NCI-H526 treated with DMSO at 0.1 percent for 48 hours (cell line): Measurements from ENCODE around the gene PZP.
"Not testable (repeated sequence)": the region's sequence is repeated elsewhere in the genome, so short reads cannot be mapped to it uniquely, and the experiment has no call there.

Experiments
- DNase-seq: peaks from one replicate; lab custom pipeline; 2025; lab: John Stamatoyannopoulos, UW

PZP gene

DNA sequence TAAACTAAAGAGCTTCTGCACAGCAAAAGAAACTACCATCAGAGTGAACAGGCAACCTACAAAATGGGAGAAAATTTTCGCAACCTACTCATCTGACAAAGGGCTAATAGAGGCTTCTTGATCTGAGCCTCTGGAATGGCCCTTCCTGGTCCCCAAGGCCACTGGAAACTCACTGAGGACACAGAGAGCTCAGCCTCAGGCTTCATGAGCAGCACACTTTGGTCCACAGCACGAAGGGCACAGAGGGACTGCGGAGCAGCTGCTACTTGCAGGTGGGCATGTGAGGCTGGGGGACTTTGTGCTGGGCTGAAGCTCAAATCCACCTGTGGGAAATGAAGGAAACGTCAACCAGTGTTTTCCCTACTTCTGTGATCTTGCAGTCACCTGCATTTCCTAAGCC, 27.4 kb downstream of the PZP start:
- DNase-seq = no peak

DNA sequence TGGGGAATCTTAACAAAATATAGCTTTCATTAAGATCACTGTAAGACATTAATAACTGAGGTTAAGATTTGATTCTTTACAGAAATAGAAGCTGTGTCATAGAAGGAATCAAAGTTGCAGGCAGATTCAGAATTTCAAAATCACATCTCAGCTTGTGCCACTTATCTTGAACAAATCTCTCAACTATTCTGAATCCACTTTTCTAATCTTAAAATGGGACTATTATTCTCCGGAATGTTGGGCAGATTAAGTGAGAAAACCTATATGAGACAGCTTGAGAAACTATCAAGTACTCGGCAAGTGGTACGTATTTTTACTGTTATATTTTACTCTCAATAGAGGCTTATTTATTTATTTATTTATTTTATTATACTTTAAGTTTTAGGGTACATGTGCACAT, 28.4 kb downstream of the PZP start:
- DNase-seq = no peak

DNA sequence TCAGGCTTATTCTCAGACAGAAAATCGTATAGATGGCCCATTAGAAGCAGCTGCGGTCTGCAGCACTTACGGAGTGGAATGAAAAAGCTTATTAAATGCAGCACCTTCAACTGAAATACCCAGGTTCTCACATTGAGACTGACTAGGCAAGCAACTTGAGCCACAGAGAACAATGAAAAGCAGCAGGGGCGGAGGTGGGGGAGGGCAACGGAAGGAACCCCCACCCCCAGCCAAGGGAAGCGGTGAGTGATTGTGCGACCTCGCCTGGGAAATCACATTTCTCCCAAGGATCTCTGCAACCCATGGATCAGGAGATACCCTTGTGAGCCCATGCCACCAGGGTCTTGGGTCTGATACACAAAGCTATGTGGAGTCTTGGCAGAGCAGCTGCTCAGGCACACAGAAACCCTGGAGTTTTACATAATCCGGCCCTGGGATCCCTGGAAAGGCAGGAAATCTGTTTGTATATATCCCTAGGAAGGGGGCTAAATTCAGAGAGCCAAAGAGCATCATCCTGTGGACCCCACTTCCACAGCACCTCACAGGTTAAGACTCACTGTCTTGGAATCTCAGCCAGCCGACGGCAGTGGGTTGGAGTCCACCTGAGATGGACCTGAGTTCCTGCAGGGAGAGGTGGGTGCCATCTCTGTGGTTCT, 38.1 kb downstream of the PZP start:
- no peak for DNase-seq

GRCh38 chr12:9167345-9167744, 40.9 kb downstream of the PZP start:
- DNase-seq = not testable (repeated sequence)

- no peak for DNase-seq
Measured at GRCh38 chr12:9163392-9163791, 44.8 kb downstream of the PZP start.

DNA sequence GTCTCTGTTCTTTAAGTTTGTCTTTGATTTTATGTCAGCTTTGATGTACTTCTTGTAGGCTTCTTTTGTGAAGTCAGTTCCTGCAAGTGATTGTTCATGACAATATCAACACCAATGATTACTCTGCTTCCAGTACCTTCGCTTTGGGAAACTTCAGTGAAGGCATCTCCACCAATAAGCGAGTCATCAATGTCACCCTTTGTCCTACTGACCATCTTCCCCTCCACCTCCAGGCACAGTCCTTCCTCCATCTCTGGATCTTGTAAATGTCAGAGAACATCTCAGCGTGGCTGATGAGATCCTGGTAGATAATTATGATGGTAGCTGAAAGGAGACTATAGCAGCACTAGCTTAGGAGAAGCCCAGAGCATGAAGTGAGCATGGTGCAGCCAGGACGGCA, 52.1 kb downstream of the PZP start:
- no peak for DNase-seq

DNA sequence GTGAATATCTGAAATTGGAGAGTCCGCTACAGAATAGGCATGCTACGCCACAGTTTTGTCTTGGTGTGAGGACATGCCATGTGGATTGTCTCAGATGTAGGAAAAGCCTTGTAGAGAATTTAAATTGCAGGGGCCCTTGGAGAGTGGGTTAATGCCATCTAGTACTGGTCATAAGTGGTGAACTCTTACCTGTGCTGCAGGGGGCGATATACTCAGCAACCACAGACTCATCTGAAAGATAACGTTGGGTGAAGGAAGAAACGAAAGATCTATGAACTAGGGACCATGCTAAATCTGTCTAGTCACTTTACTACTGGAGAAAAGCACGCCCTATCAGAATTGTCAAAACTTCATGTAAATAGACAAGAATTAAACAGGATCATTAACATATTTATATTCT, 58.8 kb downstream of the PZP start:
- DNase-seq = no peak

DNA sequence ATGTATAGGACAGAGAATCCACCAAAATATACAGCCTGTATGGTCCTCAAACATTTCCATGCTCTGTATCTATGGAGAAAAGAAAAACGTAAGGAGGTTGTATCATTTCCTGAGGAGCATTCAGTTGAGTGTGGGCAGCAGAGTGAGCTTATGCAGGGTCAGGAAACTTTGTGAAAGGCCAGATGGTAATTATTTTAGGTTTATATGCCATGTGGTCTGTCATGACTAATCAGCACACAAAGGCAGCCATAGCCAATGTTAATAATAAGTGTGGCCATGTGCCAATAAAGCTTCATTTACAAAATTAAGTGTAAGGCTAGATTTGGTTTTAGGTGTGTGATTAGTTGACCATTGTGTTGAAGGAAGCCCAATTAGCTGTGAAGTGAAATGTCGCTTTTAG, 59.3 kb downstream of the PZP start:
- DNase-seq = no peak

DNA sequence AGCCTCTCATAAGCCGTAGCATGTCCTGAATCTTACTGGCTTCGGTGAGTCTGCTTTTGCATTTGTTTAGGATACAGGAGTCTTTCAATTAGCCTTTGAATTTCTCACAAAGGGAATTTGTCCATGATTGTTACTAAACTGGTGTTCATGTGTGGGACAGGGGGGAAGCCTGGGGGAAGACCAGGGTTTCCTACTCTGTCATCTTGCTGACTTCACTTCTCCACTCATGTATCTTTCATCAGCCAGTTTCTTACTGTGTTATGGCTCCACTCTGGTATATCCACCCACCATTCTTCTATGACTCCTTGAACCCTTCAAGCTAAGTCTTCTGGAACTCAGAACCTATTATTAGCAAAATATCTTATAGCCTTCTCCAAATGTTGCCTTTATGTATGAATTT, 60.7 kb downstream of the PZP start:
- no peak for DNase-seq

DNA sequence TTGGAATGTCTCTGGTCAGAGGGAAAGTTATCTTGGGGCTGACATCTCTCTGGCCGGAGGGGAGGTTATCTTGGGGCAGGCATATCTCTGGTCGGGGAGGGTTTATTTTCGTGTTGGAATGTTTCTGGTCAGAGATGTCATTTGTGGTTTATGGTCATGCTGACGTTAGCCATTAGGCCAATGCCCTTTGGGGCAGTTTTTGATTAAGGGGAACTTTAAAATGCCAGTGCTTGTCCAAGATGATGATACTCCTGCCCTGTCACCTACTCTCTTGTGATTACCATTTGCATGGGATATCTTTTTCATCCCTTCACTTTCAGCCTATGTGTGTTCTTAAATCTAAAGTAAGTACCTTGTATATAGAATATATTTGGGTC, 63.5 kb downstream of the PZP start:
- no peak for DNase-seq

GRCh38 chr12:9143929-9144729, 64.1 kb downstream of the PZP start:
- DNase-seq = no peak

- DNase-seq = no peak
Measured at GRCh38 chr12:9143137-9143536, 65.1 kb downstream of the PZP start.

GRCh38 chr12:9139588-9140290, 68.5 kb downstream of the PZP start:
- DNase-seq = not testable (repeated sequence)

GRCh38 chr12:9135903-9136310, 72.3 kb downstream of the PZP start:
- DNase-seq = no peak

- no peak for DNase-seq
Measured at GRCh38 chr12:9134981-9135628, 73.1 kb downstream of the PZP start.

DNA sequence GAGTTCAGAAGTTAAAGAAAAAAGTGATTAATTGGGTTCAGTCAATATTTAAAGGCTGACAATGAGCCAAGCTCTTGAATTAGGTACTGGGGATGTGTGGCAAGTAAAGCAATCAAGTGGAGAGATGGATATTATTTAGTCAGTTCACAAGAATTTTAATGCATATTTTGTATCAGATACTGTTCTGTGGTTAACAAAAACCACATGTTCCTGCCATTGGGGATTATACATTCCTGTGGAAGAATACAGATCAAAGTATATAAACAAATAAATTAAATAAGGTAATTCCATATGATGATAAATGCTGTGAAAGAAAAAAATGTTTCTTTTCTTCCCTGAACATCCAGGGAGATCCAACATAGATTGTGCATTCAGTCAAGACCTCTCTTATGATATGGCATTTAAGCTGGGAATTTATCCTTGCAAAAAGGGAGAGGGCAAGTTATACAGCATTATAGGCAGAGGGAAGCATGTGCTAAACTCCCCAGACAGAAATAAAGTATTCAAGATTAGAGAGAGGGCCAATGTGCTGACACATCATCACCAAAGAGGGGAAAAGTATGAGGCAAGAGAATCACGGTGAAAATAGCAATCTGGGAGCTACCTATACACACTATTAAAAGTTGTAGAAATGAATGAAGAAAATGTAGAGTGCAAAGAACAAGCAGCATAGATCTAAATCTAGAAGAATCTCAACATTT, 74.8 kb downstream of the PZP start:
- no peak for DNase-seq

- no peak for DNase-seq
Measured at GRCh38 chr12:9132008-9132535, 76.1 kb downstream of the PZP start.

DNA sequence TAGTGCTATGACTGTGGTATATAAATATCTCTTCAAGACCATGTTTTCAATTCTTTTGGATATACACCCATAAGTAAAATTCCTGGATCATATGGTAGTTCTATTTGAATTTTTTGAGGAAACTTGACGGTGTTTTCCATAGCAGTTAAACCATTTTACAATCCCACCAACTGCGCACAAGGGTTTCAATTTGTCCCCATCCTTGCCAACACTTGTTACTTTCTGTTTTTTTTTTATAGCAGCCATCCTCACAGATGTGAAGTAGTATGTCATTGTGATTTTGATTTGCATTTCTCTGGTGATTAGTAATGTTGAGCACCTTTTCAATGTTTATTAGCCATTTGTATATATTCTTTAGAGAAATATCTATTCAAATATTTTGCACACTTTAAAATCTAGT, 78.0 kb downstream of the PZP start:
- DNase-seq = no peak

DNA sequence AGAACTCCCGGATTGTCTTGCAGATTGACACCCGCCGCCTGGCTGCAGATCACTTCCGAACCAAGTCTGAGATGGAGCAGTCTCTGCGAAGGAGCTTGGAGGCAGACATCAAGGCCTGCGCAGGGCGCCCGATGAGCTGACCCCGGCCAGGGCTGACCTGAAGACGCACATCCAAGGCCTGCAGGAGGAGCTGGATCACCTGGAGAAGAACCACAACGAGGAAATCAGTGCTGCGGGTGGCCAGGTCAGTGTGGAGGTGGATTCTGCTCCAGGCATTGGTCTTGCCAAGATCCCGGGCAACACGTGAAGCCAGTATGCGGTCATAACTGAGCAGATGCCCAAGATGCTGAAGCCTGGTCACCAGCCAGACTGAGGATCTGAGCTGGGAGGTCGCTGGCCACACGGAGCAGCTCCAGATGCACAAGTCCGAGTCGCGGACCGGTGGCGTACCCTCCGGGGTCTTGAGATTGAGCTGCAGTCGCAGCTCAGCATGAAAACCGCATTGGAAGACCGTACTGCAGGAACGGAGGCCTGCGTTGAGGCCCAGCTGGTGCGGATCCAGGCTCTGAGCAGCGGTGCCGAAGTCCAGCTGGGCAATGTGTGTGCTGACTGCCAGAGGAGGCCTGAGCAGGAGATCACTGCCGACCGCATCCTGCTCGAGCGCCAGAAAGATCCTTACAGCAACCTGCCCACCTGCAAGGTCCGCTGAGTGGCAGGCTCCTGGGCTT, 80.1 kb downstream of the PZP start:
- no peak for DNase-seq

- DNase-seq = no peak
Measured at GRCh38 chr12:9127484-9127883, 80.7 kb downstream of the PZP start.

DNA sequence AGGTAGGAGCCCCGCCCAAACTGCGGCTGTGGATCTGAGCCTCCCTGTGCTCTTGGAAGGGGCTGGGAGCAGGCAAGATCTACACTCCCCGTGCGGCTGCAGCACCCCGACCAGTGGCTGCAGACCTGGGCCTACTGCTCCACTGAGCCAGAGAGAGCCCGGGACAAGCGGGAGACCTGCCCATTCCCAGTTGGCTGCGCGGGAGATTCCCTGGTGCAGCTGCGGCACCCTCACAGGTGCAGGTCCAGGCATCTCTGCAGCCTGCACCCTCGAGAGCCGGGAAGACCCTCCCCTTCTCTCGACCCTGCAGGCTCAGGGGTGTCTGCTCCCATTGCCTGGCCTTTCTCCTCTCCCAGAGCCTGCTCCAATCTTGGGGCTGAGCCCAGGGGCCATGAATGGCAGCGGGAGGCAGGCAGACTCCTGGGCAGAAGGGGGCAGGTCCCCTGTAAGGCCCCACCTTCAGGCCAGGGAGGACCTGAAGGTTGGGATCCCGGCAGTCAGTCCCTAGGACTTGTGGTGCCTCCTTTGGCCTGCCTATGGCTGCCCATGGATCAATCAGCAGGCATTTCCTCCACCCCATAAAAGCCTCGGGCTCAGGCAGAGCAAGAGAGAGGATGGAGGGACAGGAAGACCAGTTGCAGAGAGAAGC, 83.7 kb downstream of the PZP start:
- DNase-seq = no peak
